ENCODE data around the gene ADAP1.
"Not testable (repeated sequence)": the region's sequence is repeated elsewhere in the genome, so short reads cannot be mapped to it uniquely, and the experiment has no call there.

ADAP1 gene, protein sequence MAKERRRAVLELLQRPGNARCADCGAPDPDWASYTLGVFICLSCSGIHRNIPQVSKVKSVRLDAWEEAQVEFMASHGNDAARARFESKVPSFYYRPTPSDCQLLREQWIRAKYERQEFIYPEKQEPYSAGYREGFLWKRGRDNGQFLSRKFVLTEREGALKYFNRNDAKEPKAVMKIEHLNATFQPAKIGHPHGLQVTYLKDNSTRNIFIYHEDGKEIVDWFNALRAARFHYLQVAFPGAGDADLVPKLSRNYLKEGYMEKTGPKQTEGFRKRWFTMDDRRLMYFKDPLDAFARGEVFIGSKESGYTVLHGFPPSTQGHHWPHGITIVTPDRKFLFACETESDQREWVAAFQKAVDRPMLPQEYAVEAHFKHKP

DNA sequence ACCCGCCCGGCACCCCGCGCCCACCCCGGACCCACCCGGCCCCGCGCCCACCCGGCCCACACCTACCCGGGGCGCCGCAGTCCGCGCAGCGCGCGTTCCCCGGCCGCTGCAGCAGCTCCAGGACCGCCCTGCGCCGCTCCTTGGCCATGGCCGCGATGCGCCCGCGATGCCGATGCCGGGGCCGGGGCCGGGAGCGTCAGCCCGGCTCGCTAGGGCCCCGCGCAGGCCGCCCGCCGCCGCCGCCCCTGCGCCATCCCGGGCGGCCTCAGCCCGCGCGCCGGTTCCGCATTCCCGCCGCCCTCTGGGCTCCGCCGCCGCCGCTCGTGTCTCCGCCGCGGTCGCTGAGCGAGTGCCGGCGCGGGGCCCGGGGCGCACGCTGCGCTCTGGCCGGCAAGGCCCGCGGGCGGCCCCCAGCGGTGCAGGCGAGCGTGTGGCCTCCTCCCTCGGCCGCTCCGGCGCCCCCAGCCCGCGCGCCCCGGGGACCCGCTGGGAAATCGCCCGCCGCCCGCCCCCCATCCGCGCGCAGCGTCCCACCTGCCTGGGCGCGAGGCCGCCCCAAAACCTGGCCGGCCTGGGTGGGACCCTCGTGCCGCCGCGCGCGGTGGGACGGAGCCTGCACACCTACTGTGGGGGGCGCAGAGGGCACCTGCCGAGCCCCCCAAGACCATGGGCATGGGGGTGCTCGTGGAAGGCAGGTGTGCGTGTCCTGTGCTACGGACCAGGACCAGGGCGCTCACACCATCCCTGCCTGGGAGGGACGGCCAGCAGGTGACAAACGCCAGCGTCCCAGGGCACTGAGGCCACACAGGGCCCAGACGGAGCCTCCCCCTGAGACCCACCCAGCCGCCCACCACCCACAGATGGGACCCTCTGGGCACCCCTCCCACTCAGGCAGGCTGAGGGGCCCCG, at the start of gene ADAP1:
Gene ADAP1 (minus strand): TSS at position 351 of the 909 bp plus-strand sequence. CDS start 203 bp downstream, at position 148.
- no peak for DNase-seq

GRCh38 chr7:1002445-1002844, 48.0 kb upstream of the ADAP1 start:
- DNase-seq = not testable (repeated sequence)

DNA sequence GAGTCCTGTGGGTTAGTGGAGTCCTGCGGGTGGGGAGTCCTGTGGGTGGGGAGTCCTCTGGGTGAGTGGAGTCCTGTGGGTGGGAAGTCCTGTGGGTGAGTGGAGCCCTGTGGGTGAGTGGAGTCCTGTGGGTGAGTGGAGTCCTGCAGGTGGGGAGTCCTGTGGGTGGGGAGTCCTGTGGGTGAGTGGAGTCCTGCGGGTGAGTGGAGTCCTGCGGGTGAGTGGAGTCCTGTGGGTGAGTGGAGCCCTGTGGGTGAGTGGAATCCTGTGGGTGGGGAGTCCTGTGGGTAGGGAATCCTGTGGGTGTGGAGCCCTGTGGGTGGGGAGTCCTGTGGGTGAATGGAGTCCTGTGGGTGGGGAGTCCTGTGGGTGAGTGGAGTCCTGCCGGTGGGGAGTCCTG, 47.5 kb upstream of the ADAP1 start:
- DNase-seq = not testable (repeated sequence)

DNA sequence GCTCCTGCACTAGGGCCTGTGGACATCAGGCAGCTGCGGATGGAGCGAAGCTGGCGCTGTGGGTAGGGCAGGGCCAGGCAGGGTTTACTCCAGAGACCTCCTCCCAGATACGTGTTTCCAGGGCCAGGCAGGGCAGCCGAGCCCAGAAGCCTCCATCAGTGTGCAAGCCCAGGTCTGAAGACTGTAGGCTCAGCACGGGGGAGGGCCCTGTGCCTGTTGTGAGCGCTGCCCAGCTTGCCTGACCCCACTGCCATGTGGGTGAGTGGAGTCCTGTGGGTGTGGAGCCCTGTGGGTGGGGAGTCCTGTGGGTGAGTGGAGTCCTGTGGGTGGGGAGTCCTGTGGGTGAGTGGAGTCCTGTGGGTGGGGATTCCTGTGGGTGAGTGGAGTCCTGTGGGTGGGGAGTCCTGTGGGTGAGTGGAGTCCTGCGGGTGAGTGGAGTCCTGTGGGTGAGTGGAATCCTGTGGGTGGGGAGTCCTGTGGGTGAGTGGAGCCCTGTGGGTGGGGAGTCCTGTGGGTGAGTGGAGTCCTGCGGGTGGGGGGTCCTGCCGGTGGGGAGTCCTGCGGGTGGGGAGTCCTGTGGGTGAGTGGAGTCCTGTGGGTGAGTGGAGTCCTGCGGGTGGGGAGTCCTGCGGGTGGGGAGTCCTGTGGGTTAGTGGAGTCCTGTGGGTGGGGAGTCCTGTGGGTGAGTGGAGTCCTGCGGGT, 46.7 kb upstream of the ADAP1 start:
- not testable (repeated sequence) for DNase-seq

GRCh38 chr7:999941-1000935, 45.8 kb upstream of the ADAP1 start:
- no peak for DNase-seq

DNA sequence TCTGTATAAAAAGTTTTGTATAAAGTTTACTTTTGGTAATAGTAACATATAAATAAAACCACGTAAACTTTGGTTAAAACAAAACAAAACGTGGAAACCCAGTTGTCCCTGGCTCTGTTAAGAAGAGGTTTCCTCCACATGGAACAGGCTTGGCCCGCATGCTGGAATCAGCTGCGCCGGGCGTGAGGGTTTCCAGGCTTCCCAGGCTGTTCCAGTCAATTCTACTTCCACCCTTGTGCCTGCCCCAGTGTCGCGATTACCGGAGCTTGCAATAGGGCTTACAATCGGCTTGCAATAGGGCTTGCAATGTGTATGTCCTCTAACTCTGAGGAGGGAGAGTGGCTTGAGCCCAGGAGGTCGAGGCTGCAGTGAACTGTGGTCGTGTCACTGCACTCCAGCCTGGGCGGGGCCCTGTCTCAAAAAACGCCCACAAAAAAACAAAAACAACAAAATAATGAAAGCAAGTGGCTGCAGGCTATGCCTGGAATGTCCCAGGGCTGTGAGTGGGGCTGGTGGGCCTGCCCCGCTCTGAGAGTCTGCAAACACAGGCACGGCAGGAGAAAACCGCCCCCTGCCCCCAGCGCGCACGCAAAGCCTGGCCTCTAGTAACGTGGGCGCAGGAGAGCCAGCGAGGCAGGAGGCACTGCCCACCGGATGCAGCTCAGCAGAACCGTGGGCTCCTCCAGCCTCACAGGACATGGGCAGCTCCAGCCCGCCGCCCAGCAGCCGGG, 44.8 kb upstream of the ADAP1 start:
- no peak for DNase-seq

GRCh38 chr7:997404-998395, 43.2 kb upstream of the ADAP1 start:
- DNase-seq = no peak

- no peak for DNase-seq
These were observed 41.8 kb upstream of the ADAP1 start for GRCh38 chr7:996079-996872.

DNA sequence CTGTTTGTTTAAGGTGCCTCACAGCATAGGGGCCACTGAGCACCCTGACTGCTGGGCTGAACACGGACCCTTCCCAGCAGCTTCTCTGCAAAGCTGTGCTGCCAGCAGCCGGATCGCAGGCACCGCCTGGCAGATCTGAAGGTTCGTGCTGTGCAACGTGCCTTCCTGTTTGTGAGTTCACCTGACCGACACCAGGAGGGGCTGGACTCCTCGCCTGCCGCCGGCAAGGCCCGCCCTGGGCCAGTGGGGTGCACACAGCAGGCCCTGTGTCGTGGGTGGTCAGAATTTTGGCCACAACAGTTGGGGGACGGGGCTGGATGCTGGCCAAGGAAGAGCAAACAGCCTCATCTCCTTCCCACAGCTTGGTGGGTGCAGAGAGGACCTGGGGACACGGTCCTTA, 41.1 kb upstream of the ADAP1 start:
- no peak for DNase-seq

- no peak for DNase-seq
These were observed 40.3 kb upstream of the ADAP1 start for GRCh38 chr7:994592-995308.

- peak; percentile 22 for DNase-seq
These were observed 38.5 kb upstream of the ADAP1 start for GRCh38 chr7:992709-993607.

- no peak for DNase-seq
These were observed 37.5 kb upstream of the ADAP1 start for GRCh38 chr7:991729-992656.

GRCh38 chr7:990933-991728, 36.7 kb upstream of the ADAP1 start:
- DNase-seq = no peak

DNA sequence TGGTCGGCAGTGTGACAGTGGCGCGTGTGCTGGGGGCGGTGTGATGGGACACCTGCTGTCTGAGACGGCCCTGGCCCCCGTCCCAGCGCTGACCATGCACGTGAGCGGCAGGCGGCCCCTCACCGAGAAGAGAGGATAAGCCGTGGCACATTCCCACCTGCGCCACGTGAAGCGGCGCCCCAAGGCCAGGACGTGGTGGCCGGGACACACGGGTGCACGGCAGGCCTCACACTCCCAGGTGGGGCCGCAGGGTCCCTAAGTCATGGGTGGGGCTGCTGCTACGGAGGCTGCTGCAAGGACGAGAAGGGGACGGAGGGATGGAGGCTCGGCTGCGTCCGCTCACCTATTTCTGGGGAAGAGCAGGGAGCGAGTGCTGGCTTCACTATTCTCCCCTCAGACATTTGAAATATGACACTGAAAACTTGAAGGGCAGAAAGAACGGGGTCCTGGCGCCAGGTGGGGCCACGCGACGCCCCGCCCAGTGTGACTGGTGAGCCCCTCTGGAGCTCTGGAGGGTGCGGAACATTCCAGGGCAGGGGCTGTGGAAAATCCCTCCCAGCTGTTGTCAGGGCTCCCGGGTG, 36.0 kb upstream of the ADAP1 start:
- no peak for DNase-seq
